ENCODE results near the gene FAM20B. TPM values are rescaled to one million over a fixed set of nuclear protein-coding genes. Genes with fewer than 3 reads are reported as not detected.
"Not testable (repeated sequence)": the region's sequence is repeated elsewhere in the genome, so short reads cannot be mapped to it uniquely, and the experiment has no call there.

The FAM20B gene
- total and polyA plus RNA-seq, 2 experiments from 2014 or later = 10.9 to 16.2 TPM

DNA sequence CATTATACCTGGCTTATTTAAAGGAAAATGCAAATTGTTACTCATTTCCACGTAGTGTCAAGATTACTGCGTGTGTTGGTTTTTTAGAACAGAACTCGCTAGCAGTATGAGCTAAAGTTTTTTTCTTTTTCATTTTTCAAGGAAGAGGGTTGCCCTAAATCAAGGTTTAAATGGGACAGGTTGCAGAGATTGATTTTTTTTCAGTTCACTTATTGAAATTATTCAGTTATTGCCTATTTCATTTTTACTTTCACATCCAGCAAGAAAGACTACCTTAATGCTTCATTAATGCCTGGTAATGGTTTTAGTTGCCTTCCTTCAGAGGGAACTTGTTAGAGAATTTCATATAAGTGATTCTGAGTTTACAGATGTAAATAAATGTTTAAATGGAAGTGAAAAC lies 5.6 kb downstream of the FAM20B start:
- Histone ChIP-seq H3K27me3 (no peaks in the 10 kb centered on the region), H3K4me3 (no peak overlapping the region), H3K4me1 (ENCODE audit: low read depth) (peaks cover 50% of the 10 kb centered on the region), H3K9me3 (ENCODE audit: low read depth) (no peaks in the 10 kb centered on the region), H3K27ac (no peak overlapping the region), H3K36me3 (no peaks in the 10 kb centered on the region)
- TF ChIP-seq, protein P1, sequence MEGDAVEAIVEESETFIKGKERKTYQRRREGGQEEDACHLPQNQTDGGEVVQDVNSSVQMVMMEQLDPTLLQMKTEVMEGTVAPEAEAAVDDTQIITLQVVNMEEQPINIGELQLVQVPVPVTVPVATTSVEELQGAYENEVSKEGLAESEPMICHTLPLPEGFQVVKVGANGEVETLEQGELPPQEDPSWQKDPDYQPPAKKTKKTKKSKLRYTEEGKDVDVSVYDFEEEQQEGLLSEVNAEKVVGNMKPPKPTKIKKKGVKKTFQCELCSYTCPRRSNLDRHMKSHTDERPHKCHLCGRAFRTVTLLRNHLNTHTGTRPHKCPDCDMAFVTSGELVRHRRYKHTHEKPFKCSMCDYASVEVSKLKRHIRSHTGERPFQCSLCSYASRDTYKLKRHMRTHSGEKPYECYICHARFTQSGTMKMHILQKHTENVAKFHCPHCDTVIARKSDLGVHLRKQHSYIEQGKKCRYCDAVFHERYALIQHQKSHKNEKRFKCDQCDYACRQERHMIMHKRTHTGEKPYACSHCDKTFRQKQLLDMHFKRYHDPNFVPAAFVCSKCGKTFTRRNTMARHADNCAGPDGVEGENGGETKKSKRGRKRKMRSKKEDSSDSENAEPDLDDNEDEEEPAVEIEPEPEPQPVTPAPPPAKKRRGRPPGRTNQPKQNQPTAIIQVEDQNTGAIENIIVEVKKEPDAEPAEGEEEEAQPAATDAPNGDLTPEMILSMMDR (IDR thresholded peaks at IDR 0.05; ENCODE audit: low read depth, low read length) = no peak
- DNase-seq (ENCODE audit: low read depth in 1 of 2, low spot score in 1 of 2) = no peak

DNA sequence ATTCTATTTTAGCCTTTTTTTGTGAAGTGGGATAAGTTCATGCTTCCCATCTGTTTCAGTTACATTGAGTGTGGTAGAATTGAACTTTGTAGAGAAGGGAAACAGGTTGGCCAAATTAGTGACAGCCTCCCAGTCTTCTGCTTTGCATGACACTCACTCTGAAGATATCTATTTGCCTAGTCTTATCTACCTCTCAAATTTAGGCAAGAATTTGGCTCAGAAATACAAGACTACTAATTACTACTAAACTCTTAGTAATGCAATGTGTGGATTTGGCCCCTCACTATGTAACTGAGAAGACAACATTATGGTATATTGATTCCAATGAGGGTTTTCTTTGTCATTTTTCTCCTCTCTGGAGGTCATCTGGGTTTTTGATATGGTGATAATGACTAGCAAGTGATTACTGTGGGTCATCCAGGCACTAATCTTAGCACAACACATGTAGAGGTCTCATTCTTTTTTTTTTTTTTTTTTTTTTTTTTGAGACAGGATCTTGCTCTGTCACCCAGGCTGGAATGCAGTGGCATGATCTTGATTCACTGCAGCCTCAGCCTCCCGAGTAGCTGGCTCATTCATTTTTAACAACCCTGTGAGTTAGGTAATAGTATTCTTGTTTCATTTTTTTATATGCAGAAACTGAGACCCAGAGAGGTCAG lies 6.3 kb downstream of the FAM20B start:
- no peaks in the 10 kb centered on the region for H3K36me3 ChIP-seq
- H3K27me3 ChIP-seq = no peaks in the 10 kb centered on the region
- no peak overlapping the region for H3K4me3 ChIP-seq
- H3K4me1 ChIP-seq (ENCODE audit: low read depth) = peaks cover 49% of the 10 kb centered on the region
- no peak overlapping the region for H3K27ac ChIP-seq
- TF ChIP-seq, protein P1 (IDR thresholded peaks at IDR 0.05; ENCODE audit: low read depth, low read length) = no peak
- peak in 1 of 2 donors; percentile 24 for DNase-seq (ENCODE audit: low read depth in 1 of 2, low spot score in 1 of 2)
- no peaks in the 10 kb centered on the region for H3K9me3 ChIP-seq (ENCODE audit: low read depth)

DNA sequence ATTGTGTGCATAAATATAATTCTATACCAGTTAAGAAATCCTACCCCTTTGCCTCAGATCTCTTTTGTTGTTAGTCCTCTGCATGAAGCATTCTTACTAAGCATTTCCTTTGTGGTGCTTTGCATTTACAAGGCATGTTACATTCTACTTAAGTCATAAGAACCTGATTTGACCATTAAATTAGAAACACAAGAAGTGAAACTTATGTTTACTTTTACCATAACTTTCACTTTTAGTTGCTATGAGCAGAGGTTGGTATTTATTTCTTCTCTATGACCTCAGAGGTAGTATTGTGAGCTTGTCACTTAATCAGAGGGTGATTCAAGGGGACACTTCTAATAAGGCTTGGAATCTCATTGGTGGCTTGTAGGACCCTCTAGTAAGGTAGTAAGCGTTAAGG lies 9.0 kb downstream of the FAM20B start:
- Histone ChIP-seq H3K36me3 (no peaks in the 10 kb centered on the region), H3K27ac (no peak overlapping the region), H3K27me3 (no peaks in the 10 kb centered on the region), H3K4me1 (ENCODE audit: low read depth) (peaks cover 42% of the 10 kb centered on the region), H3K4me3 (no peak overlapping the region), H3K9me3 (ENCODE audit: low read depth) (no peaks in the 10 kb centered on the region)
- TF ChIP-seq, protein P1 (IDR thresholded peaks at IDR 0.05; ENCODE audit: low read depth, low read length) = no peak
- peak in 1 of 2 donors; percentile 45 for DNase-seq (ENCODE audit: low read depth in 1 of 2, low spot score in 1 of 2)

- Histone ChIP-seq H3K27me3 (no peaks in the 10 kb centered on the region), H3K4me1 (ENCODE audit: low read depth) (peaks cover 21% of the 10 kb centered on the region), H3K27ac (no peak overlapping the region), H3K4me3 (no peak overlapping the region), H3K36me3 (no peaks in the 10 kb centered on the region), H3K9me3 (ENCODE audit: low read depth) (no peaks in the 10 kb centered on the region)
- DNase-seq (ENCODE audit: low read depth in 1 of 2, low spot score in 1 of 2) = no peak
- TF ChIP-seq, protein P1 (IDR thresholded peaks at IDR 0.05; ENCODE audit: low read depth, low read length) = no peak
Observed at GRCh38 chr1:179036844-179037465, 11.3 kb downstream of the FAM20B start.

- no peaks in the 10 kb centered on the region for H3K27me3 ChIP-seq
- H3K9me3 ChIP-seq (ENCODE audit: low read depth) = no peaks in the 10 kb centered on the region
- H3K4me1 ChIP-seq (ENCODE audit: low read depth) = peaks cover 9% of the 10 kb centered on the region
- H3K27ac ChIP-seq = no peak overlapping the region
- TF ChIP-seq, protein P1 (IDR thresholded peaks at IDR 0.05; ENCODE audit: low read depth, low read length) = no peak
- DNase-seq (ENCODE audit: low read depth in 1 of 2, low spot score in 1 of 2) = peak in 1 of 2 donors; percentile 17
- no peaks in the 10 kb centered on the region for H3K36me3 ChIP-seq
- H3K4me3 ChIP-seq = no peak overlapping the region
Observed at GRCh38 chr1:179038528-179039281, 13.0 kb downstream of the FAM20B start.

DNA sequence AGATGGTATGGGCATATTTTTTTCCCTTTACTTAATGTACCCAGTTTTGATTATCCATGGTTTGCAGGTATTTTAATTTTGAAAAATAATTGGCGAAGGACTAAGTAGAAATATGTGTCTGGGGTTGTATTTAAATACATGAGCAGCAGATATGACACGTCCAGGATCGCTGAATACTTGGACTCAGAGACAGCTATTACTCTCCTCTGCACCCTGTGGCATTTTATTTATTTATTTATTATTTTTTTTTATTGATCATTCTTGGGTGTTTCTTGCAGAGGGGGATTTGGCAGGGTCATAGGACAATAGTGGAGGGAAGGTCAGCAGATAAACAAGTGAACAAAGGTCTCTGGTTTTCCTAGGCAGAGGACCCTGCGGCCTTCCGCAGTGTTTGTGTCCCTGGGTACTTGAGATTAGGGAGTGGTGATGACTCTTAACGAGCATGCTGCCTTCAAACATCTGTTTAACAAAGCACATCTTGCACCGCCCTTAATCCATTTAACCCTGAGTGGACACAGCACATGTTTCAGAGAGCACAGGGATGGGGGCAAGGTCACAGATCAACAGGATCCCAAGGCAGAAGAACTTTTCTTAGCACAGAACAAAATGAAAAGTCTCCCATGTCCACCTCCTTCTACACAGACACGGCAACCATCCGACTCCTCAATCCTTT lies 13.9 kb downstream of the FAM20B start:
- H3K4me1 ChIP-seq (ENCODE audit: low read depth) = not testable (repeated sequence)

GRCh38 chr1:179040175-179040551 lies 14.5 kb downstream of the FAM20B start:
- H3K9me3 ChIP-seq (ENCODE audit: low read depth); H3K36me3 ChIP-seq; H3K4me3 ChIP-seq; H3K27me3 ChIP-seq; DNase-seq (ENCODE audit: low read depth in 1 of 2, low spot score in 1 of 2); H3K4me1 ChIP-seq (ENCODE audit: low read depth); H3K27ac ChIP-seq: not testable (repeated sequence)

More for the DNA sequence above, 13.9 kb downstream of the FAM20B start:
- not testable (repeated sequence) for H3K9me3 ChIP-seq (ENCODE audit: low read depth); H3K27me3 ChIP-seq; DNase-seq (ENCODE audit: low read depth in 1 of 2, low spot score in 1 of 2); H3K27ac ChIP-seq; H3K36me3 ChIP-seq; H3K4me3 ChIP-seq

Data from cardiac muscle cell (in vitro differentiated cells and primary cell).